Endothelial cell (in vitro differentiated cells): Measurements from ENCODE around the gene SSTR5. TPM values are rescaled to one million over a fixed set of nuclear protein-coding genes. Genes with fewer than 3 reads are reported as not detected.

Source experiments
- DNase-seq: peaks from one replicate; pipeline ENCODE4 v3.0.0; 2021; ENCODE audit warnings: low spot score
- H3K27ac Mint-ChIP-seq: one replicate; pipeline ENCODE4 v1.8.0; 2021; ENCODE audit warnings: mixed read lengths, inconsistent platforms; ENCODE audit not compliant: unreplicated experiment
- H3K27me3 Mint-ChIP-seq: one replicate; pipeline ENCODE4 v1.8.0; 2021; ENCODE audit warnings: mild to moderate bottlenecking, moderate library complexity, mixed read lengths, inconsistent platforms; ENCODE audit not compliant: unreplicated experiment
- H3K36me3 Mint-ChIP-seq: one replicate; pipeline ENCODE4 v1.8.0; 2021; ENCODE audit warnings: mild to moderate bottlenecking, low read depth, mixed read lengths, inconsistent platforms; ENCODE audit not compliant: unreplicated experiment
- H3K4me1 Mint-ChIP-seq: one replicate; pipeline ENCODE4 v1.8.0; 2021; ENCODE audit warnings: mild to moderate bottlenecking, mixed read lengths, inconsistent platforms; ENCODE audit not compliant: unreplicated experiment
- H3K4me3 Mint-ChIP-seq: one replicate; pipeline ENCODE4 v1.8.0; 2021; ENCODE audit warnings: mild to moderate bottlenecking, mixed read lengths, inconsistent platforms; ENCODE audit not compliant: unreplicated experiment
- H3K9me3 Mint-ChIP-seq: one replicate; pipeline ENCODE4 v1.8.0; 2021; ENCODE audit warnings: mixed read lengths, inconsistent platforms; ENCODE audit not compliant: unreplicated experiment
- total RNA-seq: library from RNA; stranded (reverse); fragmentation: NEBNext Ultra II Directional; extraction: Animal tissue kit (Norgen Biotek cat#: 25700); gene quantifications from one replicate; pipeline ENCODE4 v1.2.1, GENCODE V29; 2021; ENCODE audit not compliant: unreplicated experiment
- TF ChIP-seq, protein P1 (sequence below): fragments of 200-600 bp; sonication (generic); IDR thresholded peaks from one replicate; pipeline ENCODE4 v1.5.0; 2021; ENCODE audit warnings: antibody characterized with exemption; ENCODE audit not compliant: unreplicated experiment

SSTR5 gene
- total RNA-seq, 1 donor from 2014 or later = not detected

DNA sequence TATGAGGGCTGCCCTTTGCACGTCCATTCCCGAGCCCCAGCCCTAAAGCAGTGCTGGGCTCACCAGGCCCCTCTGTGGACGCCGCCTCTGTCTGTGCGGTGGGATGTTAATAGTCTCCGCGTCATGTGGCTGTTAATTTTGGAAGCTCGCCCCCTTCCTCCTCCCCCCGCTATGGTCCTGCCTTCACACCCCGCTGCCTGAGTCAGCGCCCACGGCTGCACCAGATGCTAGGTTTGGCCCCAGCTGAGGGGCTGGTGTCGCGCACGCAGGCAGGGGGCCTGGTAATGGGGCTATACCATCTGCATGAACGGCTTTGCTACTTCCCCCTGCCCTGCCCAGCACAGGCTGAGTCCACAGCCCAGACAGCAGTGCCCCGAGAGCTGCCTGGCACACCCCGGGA, 4.1 kb upstream of the SSTR5 start:
- Mint-ChIP-seq H3K4me1 (no peaks in the 10 kb centered on the region), H3K27me3 (peaks cover 4% of the 10 kb centered on the region), H3K9me3 (no peaks in the 10 kb centered on the region), H3K36me3 (no peaks in the 10 kb centered on the region), H3K27ac (no peak overlapping the region), H3K4me3 (no peak overlapping the region)
- no peak for DNase-seq
- TF ChIP-seq, protein P1, sequence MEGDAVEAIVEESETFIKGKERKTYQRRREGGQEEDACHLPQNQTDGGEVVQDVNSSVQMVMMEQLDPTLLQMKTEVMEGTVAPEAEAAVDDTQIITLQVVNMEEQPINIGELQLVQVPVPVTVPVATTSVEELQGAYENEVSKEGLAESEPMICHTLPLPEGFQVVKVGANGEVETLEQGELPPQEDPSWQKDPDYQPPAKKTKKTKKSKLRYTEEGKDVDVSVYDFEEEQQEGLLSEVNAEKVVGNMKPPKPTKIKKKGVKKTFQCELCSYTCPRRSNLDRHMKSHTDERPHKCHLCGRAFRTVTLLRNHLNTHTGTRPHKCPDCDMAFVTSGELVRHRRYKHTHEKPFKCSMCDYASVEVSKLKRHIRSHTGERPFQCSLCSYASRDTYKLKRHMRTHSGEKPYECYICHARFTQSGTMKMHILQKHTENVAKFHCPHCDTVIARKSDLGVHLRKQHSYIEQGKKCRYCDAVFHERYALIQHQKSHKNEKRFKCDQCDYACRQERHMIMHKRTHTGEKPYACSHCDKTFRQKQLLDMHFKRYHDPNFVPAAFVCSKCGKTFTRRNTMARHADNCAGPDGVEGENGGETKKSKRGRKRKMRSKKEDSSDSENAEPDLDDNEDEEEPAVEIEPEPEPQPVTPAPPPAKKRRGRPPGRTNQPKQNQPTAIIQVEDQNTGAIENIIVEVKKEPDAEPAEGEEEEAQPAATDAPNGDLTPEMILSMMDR = no peak

- Mint-ChIP-seq H3K4me3 (no peak overlapping the region), H3K27me3 (peaks cover 2% of the 10 kb centered on the region), H3K4me1 (no peaks in the 10 kb centered on the region), H3K9me3 (no peaks in the 10 kb centered on the region), H3K36me3 (no peaks in the 10 kb centered on the region), H3K27ac (no peak overlapping the region)
- TF ChIP-seq, protein P1 = no peak
- DNase-seq = no peak
These were observed 3.4 kb upstream of the SSTR5 start for GRCh38 chr16:1069154-1069553.

DNA sequence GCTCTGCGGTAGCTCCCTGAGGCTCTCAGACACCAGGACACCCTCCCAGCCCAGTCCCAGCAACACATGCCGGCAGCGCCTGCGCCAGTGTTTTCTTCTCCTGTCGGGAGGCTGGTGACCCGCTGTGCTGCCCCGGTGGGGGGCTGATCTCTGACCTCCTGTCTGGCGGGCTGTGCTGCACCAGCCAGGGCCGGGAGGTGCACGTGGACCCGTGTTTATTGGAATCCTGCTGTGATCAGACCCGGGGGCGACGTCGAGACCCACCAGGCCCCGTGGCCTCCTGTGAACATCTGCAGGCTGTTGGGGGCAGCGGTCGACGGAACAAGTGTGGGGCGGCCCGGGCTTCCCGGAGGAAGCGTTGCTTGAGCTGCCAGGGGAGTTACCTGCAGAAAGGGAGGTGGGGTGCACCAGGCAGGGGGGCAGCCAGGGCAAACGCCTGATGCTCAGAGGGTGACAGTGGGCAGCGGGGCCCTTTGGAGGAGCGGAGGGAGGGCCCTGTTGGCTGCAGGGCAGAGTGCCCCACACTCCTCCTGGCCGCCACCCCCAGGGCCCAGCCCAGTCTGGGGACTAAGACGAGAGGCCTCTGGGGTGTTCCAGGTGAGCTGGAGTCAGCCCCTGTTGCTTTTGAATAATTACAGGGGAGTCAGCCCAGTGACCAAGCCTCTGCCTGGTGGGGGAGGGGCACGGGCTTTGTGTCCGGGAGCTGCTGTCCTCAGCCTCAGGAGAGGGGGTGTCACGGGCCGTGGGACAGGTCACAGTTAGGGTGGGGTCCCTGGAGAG, 2.3 kb upstream of the SSTR5 start:
- Mint-ChIP-seq H3K27ac (no peak overlapping the region), H3K27me3 (peaks cover under 1% of the 10 kb centered on the region), H3K4me3 (no peak overlapping the region), H3K36me3 (no peaks in the 10 kb centered on the region), H3K9me3 (no peaks in the 10 kb centered on the region), H3K4me1 (no peaks in the 10 kb centered on the region)
- no peak for DNase-seq
- TF ChIP-seq, protein P1 = no peak

DNA sequence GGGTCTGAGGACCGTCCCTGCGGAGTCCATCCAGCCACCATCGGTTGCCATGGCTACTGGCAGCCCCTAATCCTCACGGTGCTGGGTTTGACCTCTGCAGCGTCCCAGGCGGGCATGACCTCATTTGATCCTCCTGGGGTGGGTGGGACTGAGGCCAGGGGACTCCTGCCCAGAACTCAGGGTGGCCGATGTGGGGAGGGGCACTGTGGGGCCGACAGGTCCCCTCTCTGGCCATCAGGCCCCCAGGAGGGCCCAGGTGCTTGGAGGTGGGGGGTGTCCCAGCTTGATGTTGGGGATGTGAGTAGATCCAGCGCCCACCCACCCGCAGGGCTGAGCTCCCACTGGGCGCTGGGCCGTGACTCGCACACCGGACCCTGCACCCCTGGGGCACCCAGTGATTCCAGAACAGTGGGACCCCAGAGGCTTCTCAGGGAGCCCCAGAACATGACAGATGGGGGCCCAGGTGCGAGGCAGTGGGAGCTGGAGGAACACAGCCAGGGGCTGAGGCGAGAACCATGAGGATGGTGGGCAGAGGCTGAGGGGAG, 1.6 kb upstream of the SSTR5 start:
- DNase-seq = no peak
- TF ChIP-seq, protein P1 = no peak
- H3K9me3 Mint-ChIP-seq = no peaks in the 10 kb centered on the region
- H3K27ac Mint-ChIP-seq = no peak overlapping the region
- no peaks in the 10 kb centered on the region for H3K27me3 Mint-ChIP-seq
- no peaks in the 10 kb centered on the region for H3K4me1 Mint-ChIP-seq
- no peak overlapping the region for H3K4me3 Mint-ChIP-seq
- no peaks in the 10 kb centered on the region for H3K36me3 Mint-ChIP-seq

GRCh38 chr16:1071561-1072225, 854 bp upstream of the SSTR5 start:
- no peak overlapping the region for H3K4me3 Mint-ChIP-seq
- no peaks in the 10 kb centered on the region for H3K9me3 Mint-ChIP-seq
- peaks cover 2% of the 10 kb centered on the region for H3K27me3 Mint-ChIP-seq
- no peaks in the 10 kb centered on the region for H3K4me1 Mint-ChIP-seq
- H3K27ac Mint-ChIP-seq = no peak overlapping the region
- TF ChIP-seq, protein P1 = no peak
- DNase-seq = no peak
- H3K36me3 Mint-ChIP-seq = no peaks in the 10 kb centered on the region
